ENCODE data around the gene IGF2BP2.

DNA sequence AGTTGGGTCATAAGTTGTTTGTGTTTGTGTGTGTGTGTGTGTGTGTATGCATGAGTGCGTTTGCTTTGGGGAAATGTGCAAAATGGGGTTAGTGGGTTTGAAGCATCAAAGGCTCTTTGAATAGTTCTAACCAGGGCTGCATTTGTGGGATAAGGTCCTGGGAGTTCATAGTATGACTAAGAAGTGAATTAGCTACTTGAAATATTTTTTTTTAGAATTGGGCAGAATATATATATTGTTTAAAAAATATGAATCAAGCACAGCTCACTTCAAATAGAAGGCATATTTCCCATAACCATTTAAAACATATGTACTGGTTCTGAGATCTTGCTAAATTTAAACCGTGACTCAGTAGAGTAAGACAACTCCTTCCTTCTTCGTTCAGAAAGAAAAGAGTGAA, 43.1 kb downstream of the IGF2BP2 start:
- TF ChIP-seq CTCF (IDR thresholded peaks at IDR 0.05; ENCODE audit: low read depth, low read length) (no peak), EZH2phosphoT487 (IDR thresholded peaks at IDR 0.05; ENCODE audit: low read depth) (no peak)

All from OCI-LY3 (cell line).